Inflammatory macrophage treated with lipopolysaccharide for 4 hours (primary cell): Measurements from ENCODE around the gene TAPBPL.
"Not testable (repeated sequence)": the region's sequence is repeated elsewhere in the genome, so short reads cannot be mapped to it uniquely, and the experiment has no call there.

ENCODE experiments used
- DNase-seq: peaks from one replicate; pipeline ENCODE4 v3.0.0-alpha.2; 2020

TAPBPL gene

DNA sequence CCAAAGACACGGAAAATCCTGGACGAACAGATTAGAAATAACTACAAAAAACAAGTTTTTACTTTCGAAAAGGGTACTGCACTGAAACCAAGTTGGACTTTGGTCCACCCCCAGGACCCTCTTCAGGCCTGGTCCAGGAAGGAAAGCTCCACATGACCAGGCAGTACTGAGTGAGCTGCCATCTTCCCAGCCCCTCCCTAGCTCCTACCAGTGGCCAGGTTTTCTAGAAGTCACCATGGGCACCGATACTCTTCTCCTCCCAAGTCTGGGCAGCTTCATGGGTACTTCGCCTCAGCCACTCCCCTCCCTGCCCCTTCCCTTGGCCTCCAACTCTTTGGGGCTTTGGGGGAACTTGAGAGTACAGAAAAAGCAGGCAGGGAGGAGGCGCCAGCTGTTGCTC lies 12.0 kb downstream of the TAPBPL start:
- no peak for DNase-seq

DNA sequence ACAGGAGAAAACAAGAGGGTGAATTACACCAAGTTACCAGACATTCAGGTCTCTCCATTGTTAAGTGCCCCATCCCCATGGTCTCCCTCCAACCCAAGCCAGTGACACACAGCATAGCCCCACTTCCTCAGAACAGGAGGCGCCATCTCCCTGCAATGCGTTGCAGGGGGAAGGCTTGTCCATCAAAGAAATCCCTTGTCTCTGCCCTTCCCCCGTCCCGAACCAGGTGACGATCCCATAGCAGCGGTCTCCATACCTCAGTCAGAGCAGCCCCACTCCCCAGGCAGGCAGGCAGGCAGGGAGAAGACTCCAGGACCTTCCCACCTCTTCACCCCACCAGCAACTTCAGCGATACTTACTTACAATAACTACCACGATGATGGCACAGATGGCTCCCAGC lies 12.7 kb downstream of the TAPBPL start:
- DNase-seq = no peak

DNA sequence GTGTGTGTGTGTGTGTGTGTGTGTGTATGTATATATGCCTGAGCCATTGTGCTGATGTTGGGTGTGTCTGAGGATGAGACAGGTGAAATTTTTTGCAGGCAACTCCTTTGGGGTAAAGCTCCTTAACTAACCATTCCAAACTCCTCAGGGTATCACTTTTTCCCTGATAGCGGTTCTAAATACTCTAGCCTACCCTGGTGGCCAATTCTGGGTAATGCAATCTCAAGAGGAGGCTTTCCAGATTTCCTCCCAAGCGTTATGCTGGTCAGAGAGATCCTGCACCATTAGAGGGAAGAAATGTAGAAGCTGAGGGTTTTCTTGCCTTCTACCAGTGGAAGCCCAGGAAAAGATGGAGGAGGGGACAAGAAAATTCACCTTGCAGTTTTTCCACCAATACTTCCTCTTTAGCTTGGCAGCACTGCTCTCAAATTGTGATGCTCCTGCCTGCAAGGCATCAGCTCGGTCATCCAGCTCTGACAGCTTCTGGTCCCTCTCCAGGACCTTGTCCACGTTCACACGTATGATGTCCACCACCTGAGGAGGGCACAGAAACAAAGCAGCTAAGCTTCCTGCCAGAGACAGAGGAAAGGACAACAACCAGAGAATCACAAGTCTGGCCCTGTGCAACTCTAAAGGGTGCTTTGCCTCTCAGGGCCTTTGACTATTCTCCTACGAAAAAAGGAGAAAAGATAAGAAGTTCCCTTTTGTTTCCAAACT lies 13.8 kb downstream of the TAPBPL start:
- DNase-seq = peak; percentile 68

DNA sequence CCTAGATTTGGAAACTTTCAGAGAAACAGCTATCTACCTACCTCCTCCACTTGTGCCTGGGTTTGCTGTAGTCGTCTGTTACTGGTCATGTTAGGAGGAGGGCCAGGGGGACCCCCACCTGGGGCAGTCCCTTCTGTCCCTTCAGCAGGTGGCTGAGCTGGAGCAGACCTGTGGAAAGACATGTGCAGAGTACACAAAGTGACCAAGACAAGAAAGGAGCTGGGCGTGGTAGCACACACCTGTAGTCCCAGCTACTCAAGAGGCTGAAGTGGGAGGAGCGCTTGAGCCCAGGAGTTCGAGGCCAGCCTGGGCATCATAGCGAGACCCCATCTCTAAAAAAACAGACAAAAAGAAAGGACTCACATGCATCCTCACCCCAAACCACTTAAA lies 14.3 kb downstream of the TAPBPL start:
- no peak for DNase-seq

DNA sequence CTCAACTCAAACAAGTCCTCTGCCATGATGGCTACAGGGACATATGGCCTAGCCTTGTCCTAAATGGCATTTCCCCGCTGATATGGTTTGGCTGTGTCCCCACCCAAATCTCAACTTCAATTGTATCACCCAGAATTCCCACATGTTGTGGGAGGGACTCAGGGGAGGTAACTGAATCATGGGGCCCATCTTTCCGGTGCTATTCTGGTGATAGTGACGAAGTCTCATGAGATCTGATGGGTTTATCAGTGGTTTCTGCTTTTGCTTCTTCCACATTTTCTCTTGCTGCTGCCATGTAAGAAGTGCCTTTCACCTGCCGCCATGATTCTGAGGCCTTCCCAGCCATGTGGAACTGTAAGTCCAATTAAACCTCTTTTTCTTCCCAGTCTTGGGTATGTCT lies 14.9 kb downstream of the TAPBPL start:
- not testable (repeated sequence) for DNase-seq

DNA sequence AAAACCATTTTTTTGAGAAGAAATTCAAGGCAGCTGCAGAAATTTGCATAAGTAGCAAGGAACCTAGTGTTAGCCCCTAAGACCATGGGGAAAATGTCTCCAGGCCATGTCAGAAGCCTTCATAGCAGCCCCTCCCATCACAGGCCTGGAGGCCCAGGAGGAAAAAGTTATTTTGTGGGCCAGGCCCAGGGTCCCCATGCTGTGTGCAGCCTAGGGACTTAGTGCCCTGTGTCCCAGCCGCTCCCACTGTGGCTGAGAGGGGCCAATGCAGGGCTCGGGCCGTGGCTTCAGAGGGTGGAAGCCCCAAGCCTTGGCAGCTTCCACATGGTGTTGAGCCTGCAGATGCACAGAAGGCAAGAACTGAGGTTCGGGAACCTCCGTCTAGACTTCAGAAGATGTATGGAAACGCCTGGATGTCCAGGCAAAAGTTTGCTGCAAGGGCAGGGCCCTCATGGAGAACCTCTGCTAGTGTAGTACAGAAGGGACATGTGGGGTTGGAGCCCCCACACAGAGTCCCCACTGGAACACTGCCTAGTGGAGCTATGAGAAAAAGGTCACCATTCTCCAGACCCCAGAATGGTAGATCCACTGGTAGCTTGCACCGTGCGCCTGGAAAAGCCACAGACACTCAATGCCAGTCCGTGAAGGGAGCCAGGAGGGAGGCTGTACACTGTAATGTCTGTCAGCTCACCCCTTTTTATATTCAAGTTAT lies 15.9 kb downstream of the TAPBPL start:
- DNase-seq = not testable (repeated sequence)

DNA sequence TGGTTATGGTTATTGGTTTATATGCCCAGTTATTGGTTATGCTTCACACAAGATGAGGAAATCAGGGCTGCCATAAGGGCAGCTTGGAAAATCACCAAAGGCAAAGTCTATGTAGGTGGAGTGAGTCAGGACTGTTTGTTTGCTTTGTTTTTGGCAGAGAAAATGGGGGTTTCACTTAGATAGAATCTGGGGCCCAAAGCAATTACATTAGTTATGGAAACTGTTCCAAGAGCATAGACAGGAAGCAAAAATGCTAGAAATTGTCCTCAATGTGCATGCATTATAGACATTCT lies 16.4 kb downstream of the TAPBPL start:
- no peak for DNase-seq

DNA sequence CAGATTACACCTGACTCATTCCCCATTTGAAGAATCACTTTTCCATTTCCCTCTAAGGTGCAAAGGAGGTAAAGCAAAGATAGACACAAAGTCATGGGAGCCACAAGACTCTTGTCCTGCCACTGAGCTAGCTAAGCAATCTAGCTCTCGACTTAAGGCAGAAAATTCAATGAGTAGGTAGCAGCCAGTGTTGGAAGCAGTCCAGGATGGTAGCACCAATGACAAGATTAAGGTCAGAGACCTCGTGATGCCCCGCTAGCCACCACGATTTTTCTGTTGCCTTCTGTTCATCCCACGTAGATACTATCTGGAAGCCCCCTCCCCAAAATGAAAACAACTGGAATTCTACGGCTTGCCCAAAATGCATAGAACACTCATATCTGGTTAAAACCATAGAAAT lies 17.2 kb downstream of the TAPBPL start:
- DNase-seq = no peak

DNA sequence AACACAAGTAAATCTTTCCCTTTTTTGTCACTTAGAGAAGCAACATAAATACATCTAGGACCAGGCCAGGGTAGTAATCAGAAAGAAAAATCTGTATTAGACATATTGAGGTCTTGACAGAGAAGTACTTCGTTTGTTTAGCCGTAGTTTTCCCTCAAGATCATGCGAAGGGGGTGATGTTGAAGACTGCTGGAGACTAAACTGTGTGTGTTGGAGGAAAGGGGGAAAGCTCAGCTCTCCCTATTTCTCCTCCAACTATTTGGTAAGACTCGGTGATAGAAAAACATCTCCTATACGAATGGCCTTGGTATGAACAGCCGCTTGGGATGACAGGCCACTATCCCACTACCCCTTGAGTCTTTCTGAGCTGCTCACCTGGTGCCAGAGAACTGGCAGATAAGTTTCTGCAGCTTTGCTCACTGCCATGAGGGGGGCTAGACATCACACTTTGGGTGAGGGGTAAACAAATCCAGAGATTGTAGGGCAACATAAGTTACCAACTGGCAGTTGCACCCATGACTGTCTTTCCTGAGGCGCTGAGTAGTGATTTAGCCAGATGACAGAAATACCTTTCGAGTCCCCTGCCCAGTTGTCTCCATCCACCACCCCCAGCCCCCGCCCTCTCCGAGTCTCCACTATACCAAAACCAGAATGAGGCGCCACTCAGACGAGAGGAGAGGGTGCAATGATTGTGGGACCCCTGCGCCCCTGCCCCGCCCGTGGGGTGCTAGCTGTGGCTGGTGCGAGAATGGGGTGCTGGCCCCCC lies 17.9 kb downstream of the TAPBPL start:
- DNase-seq = no peak

DNA sequence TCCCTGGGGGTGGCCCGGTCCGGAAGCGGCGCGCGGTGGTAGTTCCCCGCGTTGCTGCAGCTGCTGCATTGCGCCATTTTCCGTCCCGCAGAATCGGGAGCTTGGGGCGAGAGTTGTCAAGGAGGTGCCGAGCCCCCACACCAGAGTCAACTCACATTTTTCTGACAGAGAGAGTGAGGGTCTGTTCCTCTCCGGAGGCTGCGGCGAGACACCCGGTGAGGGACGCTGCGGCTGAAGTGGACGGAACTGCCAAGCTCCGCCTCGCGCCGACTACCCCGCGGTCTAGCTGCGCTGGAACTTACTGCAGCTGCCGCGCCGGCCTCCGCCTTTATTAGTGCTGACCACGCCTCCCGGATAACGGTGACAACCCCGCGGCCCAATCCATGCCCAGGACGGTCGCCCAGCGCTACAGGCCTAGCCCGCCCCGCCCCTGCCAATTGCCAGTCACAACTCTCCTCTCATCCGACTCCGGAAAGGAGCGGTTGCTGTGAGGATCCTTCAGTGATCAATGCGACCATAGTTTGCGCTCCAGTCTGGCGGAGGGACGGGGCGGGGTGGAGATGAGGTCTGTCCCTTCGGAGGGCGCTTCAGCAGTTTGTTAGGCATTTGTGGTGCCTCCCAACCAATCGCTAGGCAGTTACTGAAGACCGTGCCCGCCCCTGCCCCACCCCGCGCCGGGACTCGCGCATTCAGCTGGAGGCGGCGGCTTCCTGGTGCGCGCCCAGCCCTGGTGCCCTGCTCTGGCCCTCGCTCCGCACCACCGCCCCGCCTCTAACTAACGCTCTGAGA lies 18.7 kb downstream of the TAPBPL start, which contains the start of gene VAMP1:
VAMP1 (minus strand) TSS at position 303 of the 789 bp plus-strand sequence; CDS start at position 157, 146 bp downstream.
- peak; percentile 95 for DNase-seq

DNA sequence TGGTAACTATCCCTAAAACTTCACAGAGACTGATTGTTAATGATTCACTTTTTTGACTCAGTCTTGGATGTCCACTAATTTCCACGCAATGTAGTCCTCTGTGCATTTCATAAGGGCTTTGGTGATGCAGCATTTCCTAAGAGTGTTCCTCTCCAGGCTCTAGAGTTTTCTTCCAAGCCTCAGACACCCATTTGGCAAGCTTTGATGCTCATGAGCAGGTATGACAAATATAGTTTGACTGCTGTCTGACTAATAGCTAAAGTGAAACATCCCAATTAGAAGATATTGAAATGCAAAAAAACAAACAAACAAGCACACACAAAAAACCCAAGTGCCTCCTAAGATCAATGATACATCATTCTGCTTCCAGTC lies 20.1 kb downstream of the TAPBPL start:
- DNase-seq = peak; percentile 81

DNA sequence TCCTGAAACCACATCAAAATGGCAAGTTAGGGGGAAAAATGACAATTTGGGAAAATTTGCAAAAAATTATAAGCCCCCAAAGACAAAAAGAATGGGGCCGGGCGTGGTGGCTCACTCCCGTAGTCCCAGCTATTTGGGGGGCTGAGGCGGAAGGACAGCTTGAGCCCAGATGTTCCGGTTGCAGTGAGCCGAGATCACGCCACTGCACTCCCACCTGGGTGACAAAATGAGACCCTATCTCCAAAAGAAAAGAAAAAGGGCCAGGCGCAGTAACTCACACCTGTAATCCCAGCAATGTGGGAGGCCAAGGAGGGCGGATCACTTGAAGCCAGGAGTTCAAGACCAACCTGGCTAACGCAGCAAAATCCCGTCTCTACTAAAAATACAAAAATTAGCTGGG lies 20.6 kb downstream of the TAPBPL start:
- no peak for DNase-seq

DNA sequence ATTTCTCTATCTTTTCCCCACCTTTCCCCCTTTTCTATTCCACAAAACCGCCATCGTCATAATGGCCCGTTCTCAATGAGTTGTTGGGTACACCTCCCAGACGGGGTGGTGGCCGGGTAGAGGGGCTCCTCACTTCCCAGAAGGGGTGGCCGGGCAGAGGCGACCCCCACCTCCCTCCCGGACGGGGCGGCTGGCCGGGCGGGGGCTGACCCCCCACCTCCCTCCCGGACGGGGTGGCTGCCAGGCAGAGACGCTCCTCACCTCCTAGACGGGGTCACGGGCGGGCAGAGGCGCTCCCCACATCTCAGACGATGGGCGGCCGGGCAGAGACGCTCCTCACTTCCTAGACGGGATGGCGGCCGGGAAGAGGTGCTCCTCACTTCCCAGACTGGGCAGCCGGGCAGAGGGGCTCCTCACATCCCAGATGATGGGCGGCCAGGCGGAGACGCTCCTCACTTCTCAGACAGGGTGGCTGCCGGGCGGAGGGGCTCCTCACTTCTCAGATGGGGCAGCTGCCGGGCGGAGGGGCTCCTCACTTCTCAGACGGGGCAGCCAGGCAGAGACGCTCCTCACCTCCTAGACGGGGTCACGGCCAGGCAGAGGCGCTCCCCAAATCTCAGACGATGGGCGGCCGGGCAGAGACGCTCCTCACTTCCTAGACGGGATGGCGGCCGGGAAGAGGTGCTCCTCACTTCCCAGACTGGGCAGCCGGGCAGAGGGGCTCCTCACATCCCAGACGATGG lies 23.6 kb downstream of the TAPBPL start:
- DNase-seq = not testable (repeated sequence)

DNA sequence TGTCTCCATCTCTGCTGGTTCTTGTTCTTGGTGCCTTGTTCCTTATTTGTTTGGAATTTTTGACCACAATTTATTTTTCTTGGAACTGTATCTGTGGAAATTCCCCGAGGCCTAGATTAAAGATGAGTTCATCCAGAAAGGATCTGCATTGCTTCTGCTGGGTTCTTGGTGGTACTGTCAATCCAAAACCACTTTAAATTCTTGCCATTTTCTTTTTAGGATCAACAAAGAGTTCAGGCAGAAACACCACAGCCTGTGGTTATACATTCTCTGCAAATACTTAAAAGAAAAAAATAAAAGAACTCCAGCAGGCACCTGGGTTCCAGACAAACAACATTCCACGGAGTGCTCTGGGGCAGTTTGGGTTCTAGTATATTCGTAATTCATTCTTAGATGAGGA lies 24.6 kb downstream of the TAPBPL start:
- DNase-seq = peak; percentile 51

DNA sequence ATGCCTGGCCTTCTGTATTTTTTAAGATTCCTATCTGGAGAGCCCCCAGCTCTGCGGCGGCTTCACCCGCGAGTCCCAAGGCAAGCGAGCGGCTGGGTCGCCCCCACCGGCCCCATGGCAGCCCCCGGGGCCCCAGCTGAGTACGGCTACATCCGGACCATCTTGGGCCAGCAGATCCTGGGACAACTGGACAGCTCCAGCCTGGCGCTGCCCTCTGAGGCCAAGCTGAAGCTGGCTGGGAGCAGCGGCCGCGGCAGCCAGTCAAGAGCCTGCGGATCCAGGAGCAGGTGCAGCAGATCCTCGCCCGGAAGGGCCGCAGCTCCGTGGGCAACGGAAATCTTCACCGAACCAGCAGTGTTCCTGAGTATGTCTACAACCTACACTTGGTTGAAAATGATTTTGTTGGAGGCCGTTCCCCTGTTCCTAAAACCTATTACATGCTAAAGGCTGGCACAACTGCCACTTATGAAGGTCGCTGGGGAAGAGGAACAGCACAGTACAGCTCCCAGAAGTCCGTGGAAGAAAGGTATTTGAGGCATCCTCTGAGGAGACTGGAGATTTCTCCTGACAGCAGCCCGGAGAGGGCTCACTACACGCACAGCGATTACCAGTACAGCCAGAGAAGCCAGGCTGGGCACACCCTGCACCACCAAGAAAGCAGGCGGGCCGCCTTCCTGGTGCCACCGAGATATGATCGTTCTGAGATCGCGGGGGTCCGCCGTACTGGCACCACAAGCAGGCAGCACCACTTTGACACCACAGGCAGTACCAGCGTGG lies 25.9 kb downstream of the TAPBPL start:
- DNase-seq = not testable (repeated sequence)

DNA sequence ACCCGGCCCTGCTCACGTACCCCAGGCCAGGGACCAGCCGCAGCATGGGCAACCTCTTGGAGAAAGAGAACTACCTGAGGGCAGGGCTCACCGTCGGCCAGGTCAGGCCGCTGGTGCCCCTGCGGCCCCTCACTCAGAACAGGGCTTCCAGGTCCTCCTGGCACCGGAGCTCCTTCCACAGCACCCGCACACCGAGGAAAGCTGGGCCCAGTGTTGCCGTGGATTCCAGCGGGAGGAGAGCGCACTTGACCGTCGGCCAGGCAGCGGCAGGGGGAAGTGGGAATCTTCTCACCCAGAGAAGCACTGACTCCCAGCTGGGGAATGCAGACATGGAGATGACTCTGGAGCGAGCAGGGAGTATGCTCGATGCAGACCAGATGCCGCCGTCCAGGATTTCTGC lies 26.6 kb downstream of the TAPBPL start:
- no peak for DNase-seq

DNA sequence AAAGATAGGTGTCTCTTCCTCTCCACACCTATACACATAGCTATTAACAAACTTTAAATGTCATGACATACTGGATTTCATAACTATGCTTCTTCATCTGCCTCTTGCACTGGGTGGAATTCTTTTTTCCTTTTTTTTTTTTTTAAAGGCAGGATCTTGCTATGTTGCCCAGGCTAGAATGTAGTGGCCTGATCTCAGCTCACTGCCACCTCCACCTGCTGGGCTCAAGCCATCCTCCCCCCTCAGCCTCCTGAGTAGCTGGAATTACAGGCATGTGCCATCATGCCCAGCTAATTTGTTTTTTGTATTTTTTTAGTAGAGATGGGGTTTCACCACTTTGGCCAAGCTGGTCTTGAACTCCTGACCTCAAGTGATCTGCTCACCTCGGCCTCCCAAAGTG lies 36.4 kb downstream of the TAPBPL start:
- DNase-seq = no peak

DNA sequence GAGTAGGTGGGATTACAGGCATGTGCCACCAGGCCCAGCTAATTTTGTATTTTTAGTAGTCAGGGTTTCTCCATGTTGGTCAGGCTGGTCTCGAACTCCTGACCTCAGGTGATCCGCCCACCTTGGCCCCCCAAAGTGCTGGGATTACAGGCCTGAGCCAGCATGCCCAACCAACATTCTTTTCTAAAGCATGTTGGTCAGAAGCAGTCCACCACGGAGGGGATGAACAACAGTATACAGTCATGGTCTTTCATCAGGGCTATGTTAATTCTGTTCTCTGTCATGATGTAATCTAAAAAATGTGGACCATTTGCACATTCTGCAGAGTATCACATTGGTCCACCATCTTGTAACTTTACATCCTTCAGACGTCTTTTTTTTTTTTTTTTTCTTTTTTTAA lies 37.6 kb downstream of the TAPBPL start:
- DNase-seq = no peak

DNA sequence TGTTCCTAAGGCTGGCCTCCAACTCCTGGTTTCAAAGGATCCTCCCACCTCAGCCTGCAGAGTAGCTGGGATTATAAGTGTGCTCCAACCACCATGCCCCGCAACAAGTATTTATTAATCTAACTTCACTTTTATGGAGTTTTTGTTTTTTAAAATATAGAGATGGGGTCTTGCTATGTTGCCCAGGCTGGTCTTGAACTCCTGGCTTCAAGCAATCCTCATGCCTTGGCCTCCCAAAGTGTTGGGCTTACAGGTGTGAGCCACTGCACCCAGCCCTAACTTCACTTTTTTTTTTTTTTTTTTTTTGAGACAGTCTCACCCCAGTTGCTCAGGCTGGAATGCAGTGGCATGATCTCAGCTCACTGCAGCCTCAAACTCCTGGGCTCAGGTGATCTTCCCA lies 38.8 kb downstream of the TAPBPL start:
- DNase-seq = not testable (repeated sequence)

DNA sequence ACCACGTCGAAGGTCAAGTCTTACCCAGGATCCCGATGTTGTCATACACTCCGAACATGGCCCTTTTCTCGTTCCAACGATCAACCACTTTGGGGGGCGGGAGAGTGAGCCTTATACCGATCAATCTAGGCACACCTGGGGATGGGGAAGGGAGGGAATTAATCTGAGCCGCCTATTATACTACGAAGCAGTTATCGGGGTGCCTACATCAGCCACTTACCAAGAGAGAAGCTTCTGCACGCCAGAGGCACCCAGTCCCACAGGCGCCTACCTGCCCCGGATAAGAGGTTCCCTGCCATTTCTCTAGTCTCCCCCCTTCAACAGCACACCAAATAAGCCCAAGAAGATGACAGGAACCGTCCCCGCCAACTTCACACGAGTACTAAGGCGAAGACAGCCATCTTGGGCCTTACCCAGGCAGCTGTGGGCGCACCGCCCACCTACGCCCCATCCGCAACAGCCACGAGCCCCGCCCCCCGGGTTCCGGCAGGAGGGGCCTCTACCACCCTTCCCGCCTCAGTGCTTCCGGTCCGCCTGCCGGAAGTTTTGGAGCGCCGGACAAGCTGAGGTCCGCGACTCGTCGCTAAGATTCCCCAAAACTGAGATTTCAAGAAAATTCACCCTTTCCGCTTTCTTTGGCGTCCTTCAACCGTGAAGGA lies 41.1 kb downstream of the TAPBPL start, which contains the start of gene MRPL51:
MRPL51 (minus strand) TSS at position 425 of the 659 bp plus-strand sequence; CDS start at position 299, 126 bp downstream.
- peak; percentile 97 for DNase-seq
